HL-60 (cell line): ENCODE results near the gene CAMTA1.

Source experiments
- DNase-seq, 2 experiments: peaks; one replicate each; pipeline ENCODE4 v3.0.0-alpha.2; 2010 to 2020; ENCODE audit warnings: low read depth in 1 of 2, low spot score in 1 of 2
- H3K27ac ChIP-seq: fragments of 250-450 bp; sonication (Bioruptor Pico); replicated peaks from 2 replicates; pipeline ENCODE4 v1.5.1; 2020; ENCODE audit warnings: mild to moderate bottlenecking, moderate library complexity
- H3K27me3 ChIP-seq: fragments of 250-450 bp; sonication (Bioruptor Pico); 2 replicates; pipeline ENCODE4 v1.5.1; 2021; ENCODE audit warnings: mild to moderate bottlenecking, moderate library complexity; ENCODE audit not compliant: insufficient read depth, poor library complexity, severe bottlenecking
- H3K4me3 ChIP-seq: replicated peaks from 2 replicates; pipeline ENCODE4 v1.5.1; 2011; ENCODE audit warnings: mild to moderate bottlenecking, control low read depth, low read length; ENCODE audit not compliant: insufficient read depth
- GABPA ChIP-seq: IDR thresholded peaks from 2 replicates; pipeline ENCODE4 v1.6.1; 2012; ENCODE audit warnings: low read depth
- POLR2AphosphoS5 ChIP-seq: IDR thresholded peaks from 2 replicates; pipeline ENCODE4 v1.6.1; 2012; ENCODE audit warnings: low read depth
- SPI1 ChIP-seq: IDR thresholded peaks from 2 replicates; pipeline ENCODE4 v1.6.1; 2012; ENCODE audit warnings: low read depth, mild to moderate bottlenecking, borderline replicate concordance
- TF ChIP-seq, protein P1 (sequence below): IDR thresholded peaks from one replicate; pipeline ENCODE4 v1.5.1; 2011; ENCODE audit warnings: low read length, control low read depth, inconsistent platforms; ENCODE audit not compliant: insufficient read depth
- TF ChIP-seq, protein P2 (sequence below): IDR thresholded peaks from 2 replicates; pipeline ENCODE4 v1.6.1; 2012; ENCODE audit warnings: low read depth; ENCODE audit not compliant: insufficient replicate concordance

The CAMTA1 gene

DNA sequence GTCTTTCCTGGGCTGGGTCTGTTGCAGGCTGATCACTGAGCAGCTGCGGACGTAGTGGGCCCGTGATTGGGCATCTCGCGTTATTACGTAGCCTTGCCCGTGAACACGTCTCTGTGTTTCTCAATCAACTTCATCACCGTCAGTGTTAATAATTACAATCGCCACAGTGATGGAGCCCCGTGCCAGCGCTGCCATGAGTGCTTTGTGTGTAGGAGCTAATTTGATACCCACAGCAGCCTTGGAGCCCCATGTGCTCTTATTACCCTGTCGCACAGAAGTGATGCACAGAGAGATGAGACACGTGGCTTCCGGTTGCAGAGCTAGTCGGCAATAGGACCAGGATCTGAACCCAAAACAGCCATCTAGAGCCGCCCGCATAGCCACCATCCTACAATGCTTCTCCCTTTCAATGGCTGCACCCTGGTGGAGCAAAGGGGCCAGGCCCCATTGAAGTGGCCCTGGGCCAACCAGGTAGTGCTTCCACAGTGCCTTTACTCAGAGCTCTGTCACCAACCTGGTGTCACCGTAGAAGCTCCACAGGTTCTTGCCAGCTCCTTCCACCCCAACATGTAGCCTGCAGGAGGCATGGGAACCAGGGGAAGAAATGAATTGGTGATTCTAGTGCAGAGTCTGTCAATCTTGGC is 587.3 kb downstream of the CAMTA1 start:
- no peak for TF ChIP-seq GABPA
- no peak for TF ChIP-seq SPI1
- TF ChIP-seq, protein P1, sequence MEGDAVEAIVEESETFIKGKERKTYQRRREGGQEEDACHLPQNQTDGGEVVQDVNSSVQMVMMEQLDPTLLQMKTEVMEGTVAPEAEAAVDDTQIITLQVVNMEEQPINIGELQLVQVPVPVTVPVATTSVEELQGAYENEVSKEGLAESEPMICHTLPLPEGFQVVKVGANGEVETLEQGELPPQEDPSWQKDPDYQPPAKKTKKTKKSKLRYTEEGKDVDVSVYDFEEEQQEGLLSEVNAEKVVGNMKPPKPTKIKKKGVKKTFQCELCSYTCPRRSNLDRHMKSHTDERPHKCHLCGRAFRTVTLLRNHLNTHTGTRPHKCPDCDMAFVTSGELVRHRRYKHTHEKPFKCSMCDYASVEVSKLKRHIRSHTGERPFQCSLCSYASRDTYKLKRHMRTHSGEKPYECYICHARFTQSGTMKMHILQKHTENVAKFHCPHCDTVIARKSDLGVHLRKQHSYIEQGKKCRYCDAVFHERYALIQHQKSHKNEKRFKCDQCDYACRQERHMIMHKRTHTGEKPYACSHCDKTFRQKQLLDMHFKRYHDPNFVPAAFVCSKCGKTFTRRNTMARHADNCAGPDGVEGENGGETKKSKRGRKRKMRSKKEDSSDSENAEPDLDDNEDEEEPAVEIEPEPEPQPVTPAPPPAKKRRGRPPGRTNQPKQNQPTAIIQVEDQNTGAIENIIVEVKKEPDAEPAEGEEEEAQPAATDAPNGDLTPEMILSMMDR: no peak
- TF ChIP-seq, protein P2, sequence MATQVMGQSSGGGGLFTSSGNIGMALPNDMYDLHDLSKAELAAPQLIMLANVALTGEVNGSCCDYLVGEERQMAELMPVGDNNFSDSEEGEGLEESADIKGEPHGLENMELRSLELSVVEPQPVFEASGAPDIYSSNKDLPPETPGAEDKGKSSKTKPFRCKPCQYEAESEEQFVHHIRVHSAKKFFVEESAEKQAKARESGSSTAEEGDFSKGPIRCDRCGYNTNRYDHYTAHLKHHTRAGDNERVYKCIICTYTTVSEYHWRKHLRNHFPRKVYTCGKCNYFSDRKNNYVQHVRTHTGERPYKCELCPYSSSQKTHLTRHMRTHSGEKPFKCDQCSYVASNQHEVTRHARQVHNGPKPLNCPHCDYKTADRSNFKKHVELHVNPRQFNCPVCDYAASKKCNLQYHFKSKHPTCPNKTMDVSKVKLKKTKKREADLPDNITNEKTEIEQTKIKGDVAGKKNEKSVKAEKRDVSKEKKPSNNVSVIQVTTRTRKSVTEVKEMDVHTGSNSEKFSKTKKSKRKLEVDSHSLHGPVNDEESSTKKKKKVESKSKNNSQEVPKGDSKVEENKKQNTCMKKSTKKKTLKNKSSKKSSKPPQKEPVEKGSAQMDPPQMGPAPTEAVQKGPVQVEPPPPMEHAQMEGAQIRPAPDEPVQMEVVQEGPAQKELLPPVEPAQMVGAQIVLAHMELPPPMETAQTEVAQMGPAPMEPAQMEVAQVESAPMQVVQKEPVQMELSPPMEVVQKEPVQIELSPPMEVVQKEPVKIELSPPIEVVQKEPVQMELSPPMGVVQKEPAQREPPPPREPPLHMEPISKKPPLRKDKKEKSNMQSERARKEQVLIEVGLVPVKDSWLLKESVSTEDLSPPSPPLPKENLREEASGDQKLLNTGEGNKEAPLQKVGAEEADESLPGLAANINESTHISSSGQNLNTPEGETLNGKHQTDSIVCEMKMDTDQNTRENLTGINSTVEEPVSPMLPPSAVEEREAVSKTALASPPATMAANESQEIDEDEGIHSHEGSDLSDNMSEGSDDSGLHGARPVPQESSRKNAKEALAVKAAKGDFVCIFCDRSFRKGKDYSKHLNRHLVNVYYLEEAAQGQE: no peak
- no peak for TF ChIP-seq POLR2AphosphoS5
- Histone ChIP-seq H3K4me3 (no peak overlapping the region), H3K27me3 (peaks cover 3% of the 10 kb centered on the region), H3K27ac (no peak overlapping the region)
- no peak for DNase-seq

DNA sequence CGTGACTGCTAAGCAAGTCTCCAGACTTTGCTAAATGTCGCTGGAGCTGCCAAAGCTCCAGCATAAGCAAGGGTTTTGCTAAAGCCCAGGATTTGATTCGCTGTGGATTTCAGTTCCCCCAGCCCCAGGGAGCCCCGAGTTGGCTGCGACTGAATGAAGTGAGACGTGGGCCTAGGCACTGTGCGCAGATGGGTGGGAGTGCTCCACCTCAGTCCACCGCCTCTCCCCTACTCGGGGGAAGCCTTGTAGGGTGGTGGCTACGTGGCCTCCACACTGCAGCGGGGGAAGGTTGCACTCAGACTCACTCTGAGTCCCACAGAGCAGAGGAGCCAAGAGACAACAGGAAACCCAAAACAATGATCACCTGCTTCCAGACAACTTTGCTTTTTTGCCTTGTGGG is 588.0 kb downstream of the CAMTA1 start:
- H3K27ac ChIP-seq: no peak overlapping the region
- H3K27me3 ChIP-seq: peaks cover 3% of the 10 kb centered on the region
- no peak for DNase-seq
- H3K4me3 ChIP-seq: no peak overlapping the region
- TF ChIP-seq SPI1: no peak
- TF ChIP-seq, protein P1: no peak
- TF ChIP-seq GABPA: no peak
- TF ChIP-seq, protein P2: no peak

DNA sequence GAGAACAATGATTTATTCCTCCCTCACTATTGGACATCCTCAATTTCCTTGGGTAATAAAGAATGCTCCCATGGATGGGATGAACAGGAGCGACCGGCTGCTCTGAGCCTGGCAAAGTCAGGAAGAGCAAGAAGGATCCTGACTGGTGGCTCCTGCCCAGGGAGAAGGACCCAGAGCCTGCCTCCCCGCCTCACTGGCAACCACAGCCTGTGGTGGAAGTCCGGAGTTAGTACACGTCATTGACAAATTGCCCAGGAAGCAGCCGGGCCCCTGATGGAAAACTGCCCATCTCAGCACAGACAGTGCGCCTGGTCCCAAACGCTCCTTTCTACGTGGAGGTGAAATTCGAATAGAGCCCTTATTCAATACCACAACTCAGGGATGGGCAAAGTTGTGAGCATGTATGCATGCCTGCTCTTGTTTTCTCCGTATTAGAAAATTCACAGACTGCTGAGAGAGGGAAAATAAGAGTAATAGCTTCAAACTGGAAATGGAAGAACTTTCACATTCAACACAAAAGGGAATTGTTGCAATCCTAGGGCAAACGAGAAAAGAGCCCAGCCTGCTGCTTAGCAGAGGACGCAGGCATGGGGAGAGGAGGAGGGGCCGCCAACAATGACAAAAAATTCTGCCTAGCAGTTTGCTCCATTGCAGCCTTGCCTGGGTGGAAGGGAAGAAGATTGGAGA is 588.8 kb downstream of the CAMTA1 start:
- Histone ChIP-seq H3K4me3 (no peak overlapping the region), H3K27me3 (peaks cover 3% of the 10 kb centered on the region), H3K27ac (no peak overlapping the region)
- TF ChIP-seq, protein P1: no peak
- TF ChIP-seq POLR2AphosphoS5 (no peak), SPI1 (no peak), GABPA (no peak)
- TF ChIP-seq, protein P2: no peak
- DNase-seq: no peak
